ENCODE results near the gene BLID.

The BLID gene

GRCh38 chr11:122075016-122075415 lies 41.0 kb downstream of the BLID start:
- no peak for DNase-seq

DNA sequence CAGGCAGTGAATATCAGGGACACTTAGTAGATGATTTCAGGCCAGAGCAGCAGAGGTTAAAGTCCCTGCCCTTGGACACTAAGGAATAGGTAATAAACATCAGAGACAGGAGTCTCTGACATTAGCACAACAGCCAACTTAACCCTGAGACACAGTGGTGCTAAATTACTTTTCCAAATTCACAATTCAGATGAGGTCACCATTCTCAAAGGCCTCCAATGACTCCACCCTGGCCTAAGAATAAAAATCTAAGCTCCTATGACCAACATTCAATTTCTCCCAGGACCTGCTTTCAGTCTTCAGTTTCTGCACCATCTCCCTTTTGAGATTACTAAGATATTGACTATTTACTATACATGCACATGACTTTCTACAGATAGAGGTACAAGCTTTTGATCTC lies 42.0 kb downstream of the BLID start:
- DNase-seq = no peak

DNA sequence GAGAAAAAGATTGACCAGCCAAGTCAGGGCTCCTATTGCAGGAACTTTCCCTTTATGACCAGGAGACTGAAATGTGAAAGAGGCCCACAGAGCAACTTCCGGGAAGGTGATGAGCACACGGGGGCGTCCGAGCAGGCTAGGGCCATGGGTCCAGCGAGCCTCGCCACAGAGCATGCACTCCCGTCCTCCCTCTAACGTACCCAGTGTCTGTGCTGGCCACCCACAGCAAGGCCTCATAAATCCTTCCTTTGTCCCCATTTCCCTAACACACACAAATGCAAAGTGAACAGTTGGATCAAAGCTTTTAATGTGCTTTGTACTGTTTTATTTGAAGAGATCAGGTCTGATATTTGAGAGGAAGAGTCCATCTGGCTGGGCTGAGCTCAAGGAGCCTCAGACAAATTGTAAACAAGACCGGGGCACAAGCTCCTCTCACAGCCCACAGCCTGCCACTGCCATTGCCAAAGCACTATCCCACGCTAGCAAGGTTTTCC lies 44.3 kb downstream of the BLID start:
- DNase-seq = no peak

DNA sequence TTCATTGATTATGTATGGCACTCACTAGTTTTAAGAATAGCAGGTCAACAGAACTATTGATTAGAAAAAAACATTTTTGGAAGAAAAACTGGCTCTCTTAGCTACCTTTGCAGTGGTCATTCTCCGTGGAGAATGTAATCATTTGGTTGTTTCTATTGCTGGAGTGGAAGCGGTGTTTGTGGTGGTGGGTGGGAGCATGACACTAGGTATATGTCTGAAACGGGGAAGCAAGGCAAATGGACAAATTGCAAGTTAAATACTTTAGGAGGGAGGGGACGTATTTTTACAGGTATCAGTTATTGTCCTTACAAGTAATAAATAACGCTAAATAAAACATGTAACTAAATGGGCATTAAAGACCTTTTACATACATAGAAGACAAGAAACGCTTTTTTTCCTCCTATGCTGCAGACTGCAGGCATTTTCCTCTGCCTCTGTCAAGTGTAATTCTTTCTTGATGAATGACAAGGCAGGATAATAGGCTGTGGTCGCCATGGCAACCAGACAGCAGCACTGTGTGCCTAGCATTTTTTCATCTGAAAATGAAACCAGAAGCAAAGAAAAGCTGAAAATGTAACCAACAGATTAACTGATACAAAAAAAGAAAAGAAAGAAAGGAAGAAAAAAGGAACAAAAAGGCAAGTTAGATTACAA lies 46.2 kb downstream of the BLID start:
- DNase-seq = no peak

DNA sequence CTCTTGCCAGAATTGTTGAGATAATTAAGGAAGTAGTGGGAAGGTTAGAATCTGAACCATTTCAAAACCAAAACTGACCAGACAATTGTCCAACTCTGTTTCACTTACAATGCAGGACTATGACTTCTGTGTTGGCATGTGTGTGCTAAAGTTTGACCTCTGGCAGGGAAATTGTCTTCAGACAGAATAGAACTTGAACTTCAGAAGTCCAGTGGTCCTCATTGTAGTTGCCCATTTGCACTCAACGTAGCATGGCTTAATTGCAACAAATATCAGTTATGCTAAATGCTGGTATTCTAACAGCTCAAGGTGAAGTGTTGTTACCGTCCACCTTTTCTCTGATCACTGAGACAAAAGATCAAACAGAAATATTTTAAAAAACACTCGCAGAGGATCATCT lies 47.2 kb downstream of the BLID start:
- no peak for DNase-seq

DNA sequence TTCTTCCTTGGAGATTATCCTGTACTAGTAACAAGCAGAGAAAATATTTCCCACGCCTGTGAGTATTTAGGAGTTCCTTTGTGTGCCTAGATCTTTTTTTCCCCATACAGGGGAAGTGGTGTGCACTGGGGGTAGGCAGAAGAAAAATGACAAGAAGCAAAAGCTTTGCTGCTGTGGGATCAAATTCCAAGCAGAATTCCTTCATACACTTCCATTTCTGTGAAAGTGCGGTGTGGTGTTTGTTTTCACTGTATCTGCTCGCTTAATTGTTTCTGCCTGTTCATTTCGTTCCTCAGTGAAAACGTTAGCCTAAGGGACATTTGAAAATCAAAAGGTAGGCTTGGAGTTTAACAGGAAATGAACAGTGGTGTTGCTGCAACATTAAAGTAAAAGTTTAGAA lies 47.9 kb downstream of the BLID start:
- no peak for DNase-seq

Measured in activated naive CD4-positive, alpha-beta T cell treated with anti-CD3 and anti-CD28 coated beads, Interleukin-2, amount 50 U/mL, for 16 hours (primary cell).